HG03457 (cell line): ENCODE measurements around the gene HOXA11.

Source experiments
- ATAC-seq: cut with Tn5 transposase; IDR thresholded peaks from one replicate; pipeline ENCODE4 v1.9.1; 2021; ENCODE audit warnings: moderate number of reproducible peaks; ENCODE audit not compliant: unreplicated experiment

HOXA11 gene

GRCh38 chr7:27182285-27182841 is 2.7 kb downstream of the HOXA11 start:
- ATAC-seq = no peak

- no peak for ATAC-seq
Observed at GRCh38 chr7:27181795-27182275, 3.2 kb downstream of the HOXA11 start.

GRCh38 chr7:27180431-27181420 is 4.3 kb downstream of the HOXA11 start:
- no peak for ATAC-seq

GRCh38 chr7:27179503-27180430 is 5.3 kb downstream of the HOXA11 start:
- ATAC-seq = no peak

GRCh38 chr7:27179030-27179429 is 6.0 kb downstream of the HOXA11 start:
- ATAC-seq = no peak

- ATAC-seq = no peak
Observed at GRCh38 chr7:27178366-27178765, 6.7 kb downstream of the HOXA11 start.

- ATAC-seq = no peak
Observed at GRCh38 chr7:27177795-27178320, 7.2 kb downstream of the HOXA11 start.

GRCh38 chr7:27176962-27177794 is 7.9 kb downstream of the HOXA11 start:
- no peak for ATAC-seq

- no peak for ATAC-seq
Observed at GRCh38 chr7:27176524-27176845, 8.5 kb downstream of the HOXA11 start.

- no peak for ATAC-seq
Observed at GRCh38 chr7:27175626-27176523, 9.2 kb downstream of the HOXA11 start.

- no peak for ATAC-seq
Observed at GRCh38 chr7:27174874-27175625, 10.0 kb downstream of the HOXA11 start.

- ATAC-seq = no peak
Observed at GRCh38 chr7:27173956-27174873, 10.8 kb downstream of the HOXA11 start, which contains the start of gene HOXA10. HOXA10 (minus strand) TSS chr7:27174320; CDS start chr7:27174306, 14 bp downstream.

GRCh38 chr7:27173511-27173955 is 11.5 kb downstream of the HOXA11 start:
- no peak for ATAC-seq

GRCh38 chr7:27172823-27173510 is 12.1 kb downstream of the HOXA11 start:
- no peak for ATAC-seq

- ATAC-seq = no peak
Observed at GRCh38 chr7:27172315-27172774, 12.7 kb downstream of the HOXA11 start.

GRCh38 chr7:27171637-27172314 is 13.3 kb downstream of the HOXA11 start:
- ATAC-seq = no peak
